Osteoblast (primary cell): ENCODE data around the gene PROK2. TPM values are rescaled to one million over a fixed set of nuclear protein-coding genes. Genes with fewer than 3 reads are reported as not detected.

Experiments used
- DNase-seq: peaks from one replicate; pipeline ENCODE4 v3.0.0; 2011; ENCODE audit warnings: low spot score, mixed read lengths; ENCODE audit not compliant: insufficient read length; ENCODE audit errors: missing footprints
- H2AFZ ChIP-seq: 2 replicates; pipeline ENCODE4 v1.6.0; 2011; ENCODE audit warnings: mild to moderate bottlenecking, low read length
- H3K27ac ChIP-seq: 2 replicates; pipeline ENCODE4 v1.5.1; 2011; ENCODE audit warnings: mild to moderate bottlenecking, low read depth, low read length, moderate library complexity
- H3K27me3 ChIP-seq: 2 replicates; pipeline ENCODE4 v1.6.0; 2012; ENCODE audit warnings: mild to moderate bottlenecking, control low read depth, inconsistent platforms, low read length, moderate library complexity; ENCODE audit not compliant: insufficient read depth
- H3K36me3 ChIP-seq: 2 replicates; pipeline ENCODE4 v1.5.1; 2011; ENCODE audit warnings: mild to moderate bottlenecking, low read length, control low read depth, moderate library complexity; ENCODE audit not compliant: insufficient read depth
- H3K4me1 ChIP-seq: 2 replicates; pipeline ENCODE4 v1.5.1; 2011; ENCODE audit warnings: mild to moderate bottlenecking, low read length, control low read depth, moderate library complexity; ENCODE audit not compliant: insufficient read depth
- H3K4me2 ChIP-seq: 2 replicates; pipeline ENCODE4 v1.6.0; 2011; ENCODE audit warnings: mild to moderate bottlenecking, low read length; ENCODE audit not compliant: insufficient read depth
- H3K4me3 ChIP-seq: fragments of 200-600 bp; sonication (generic); 3 replicates; pipeline ENCODE4 v1.5.1; 2012; ENCODE audit warnings: mild to moderate bottlenecking, low read length, inconsistent platforms; ENCODE audit not compliant: insufficient read depth
- H3K79me2 ChIP-seq: 2 replicates; pipeline ENCODE4 v1.6.0; 2012; ENCODE audit warnings: mild to moderate bottlenecking, low read length, control low read depth, inconsistent platforms; ENCODE audit not compliant: insufficient read depth
- H3K9me3 ChIP-seq: 2 replicates; pipeline ENCODE4 v1.5.1; 2011; ENCODE audit warnings: low read depth, low read length, control low read depth
- H4K20me1 ChIP-seq: 2 replicates; pipeline ENCODE4 v1.6.0; 2012; ENCODE audit warnings: mild to moderate bottlenecking, low read length, control low read depth; ENCODE audit not compliant: insufficient read depth
- total RNA-seq: library from RNA; depleted of rRNA; stranded (reverse); fragments of >200 nt; gene quantifications from 2 replicates; pipeline ENCODE4 v1.2.3, GENCODE V29; 2012
- TF ChIP-seq, protein P1 (sequence below): IDR thresholded peaks from 2 replicates; pipeline ENCODE4 v1.5.1; 2011; ENCODE audit warnings: mild to moderate bottlenecking, low read depth, low read length, moderate library complexity; ENCODE audit errors: extremely low read depth

The PROK2 gene
- total RNA-seq, 1 donor: not detected

DNA sequence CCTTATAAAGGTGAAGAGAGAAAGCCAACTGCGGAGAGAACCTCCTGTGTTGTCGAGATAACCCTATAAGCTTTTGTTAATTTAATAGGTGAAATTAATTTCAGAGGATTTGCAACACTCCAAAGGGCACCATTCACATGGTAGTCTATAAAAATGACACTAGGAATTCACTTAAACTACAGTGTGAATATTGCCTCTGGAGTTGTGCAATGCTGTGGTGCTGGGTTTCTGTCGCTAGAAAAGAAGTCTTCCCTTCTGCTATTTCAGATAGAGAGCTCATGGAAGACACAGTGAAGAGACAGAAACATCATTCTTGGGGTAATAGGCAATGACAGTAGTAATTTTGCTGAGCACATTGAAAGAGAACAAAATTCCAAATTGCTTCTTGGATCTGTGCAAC lies 28.8 kb upstream of the PROK2 start:
- Histone ChIP-seq H2AFZ (no peak overlapping the region), H4K20me1 (no peaks in the 10 kb centered on the region), H3K27me3 (peaks cover 44% of the 10 kb centered on the region), H3K27ac (no peak overlapping the region), H3K4me1 (no peaks in the 10 kb centered on the region), H3K4me2 (no peak overlapping the region), H3K9me3 (no peaks in the 10 kb centered on the region), H3K36me3 (no peaks in the 10 kb centered on the region), H3K79me2 (no peaks in the 10 kb centered on the region), H3K4me3 (no peak overlapping the region)
- no peak for DNase-seq
- TF ChIP-seq, protein P1, sequence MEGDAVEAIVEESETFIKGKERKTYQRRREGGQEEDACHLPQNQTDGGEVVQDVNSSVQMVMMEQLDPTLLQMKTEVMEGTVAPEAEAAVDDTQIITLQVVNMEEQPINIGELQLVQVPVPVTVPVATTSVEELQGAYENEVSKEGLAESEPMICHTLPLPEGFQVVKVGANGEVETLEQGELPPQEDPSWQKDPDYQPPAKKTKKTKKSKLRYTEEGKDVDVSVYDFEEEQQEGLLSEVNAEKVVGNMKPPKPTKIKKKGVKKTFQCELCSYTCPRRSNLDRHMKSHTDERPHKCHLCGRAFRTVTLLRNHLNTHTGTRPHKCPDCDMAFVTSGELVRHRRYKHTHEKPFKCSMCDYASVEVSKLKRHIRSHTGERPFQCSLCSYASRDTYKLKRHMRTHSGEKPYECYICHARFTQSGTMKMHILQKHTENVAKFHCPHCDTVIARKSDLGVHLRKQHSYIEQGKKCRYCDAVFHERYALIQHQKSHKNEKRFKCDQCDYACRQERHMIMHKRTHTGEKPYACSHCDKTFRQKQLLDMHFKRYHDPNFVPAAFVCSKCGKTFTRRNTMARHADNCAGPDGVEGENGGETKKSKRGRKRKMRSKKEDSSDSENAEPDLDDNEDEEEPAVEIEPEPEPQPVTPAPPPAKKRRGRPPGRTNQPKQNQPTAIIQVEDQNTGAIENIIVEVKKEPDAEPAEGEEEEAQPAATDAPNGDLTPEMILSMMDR: no peak

DNA sequence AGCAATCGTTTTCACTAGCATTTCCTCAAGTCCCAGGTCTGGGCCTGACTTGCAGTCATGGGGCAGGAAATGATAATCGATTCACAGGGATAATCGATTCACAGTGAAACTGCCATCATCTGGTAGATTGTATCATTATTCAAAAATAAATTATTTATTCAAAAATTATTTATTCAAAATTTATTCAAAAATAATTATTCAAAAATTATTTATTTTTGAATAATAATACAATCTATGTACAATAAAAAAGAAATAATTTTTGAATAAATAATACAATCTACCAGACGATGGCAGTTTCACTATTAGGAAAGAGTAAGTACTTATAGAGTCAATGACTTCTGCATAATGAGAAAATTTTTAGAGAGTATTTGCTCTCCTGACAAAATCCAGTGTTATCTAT lies 28.1 kb upstream of the PROK2 start:
- no peaks in the 10 kb centered on the region for H3K9me3 ChIP-seq
- no peak overlapping the region for H3K4me2 ChIP-seq
- TF ChIP-seq, protein P1: no peak
- H3K4me1 ChIP-seq: no peaks in the 10 kb centered on the region
- peaks cover 44% of the 10 kb centered on the region for H3K27me3 ChIP-seq
- H3K36me3 ChIP-seq: no peaks in the 10 kb centered on the region
- DNase-seq: no peak
- H2AFZ ChIP-seq: no peak overlapping the region
- H3K27ac ChIP-seq: no peak overlapping the region
- no peaks in the 10 kb centered on the region for H3K79me2 ChIP-seq
- no peak overlapping the region for H3K4me3 ChIP-seq
- no peaks in the 10 kb centered on the region for H4K20me1 ChIP-seq

DNA sequence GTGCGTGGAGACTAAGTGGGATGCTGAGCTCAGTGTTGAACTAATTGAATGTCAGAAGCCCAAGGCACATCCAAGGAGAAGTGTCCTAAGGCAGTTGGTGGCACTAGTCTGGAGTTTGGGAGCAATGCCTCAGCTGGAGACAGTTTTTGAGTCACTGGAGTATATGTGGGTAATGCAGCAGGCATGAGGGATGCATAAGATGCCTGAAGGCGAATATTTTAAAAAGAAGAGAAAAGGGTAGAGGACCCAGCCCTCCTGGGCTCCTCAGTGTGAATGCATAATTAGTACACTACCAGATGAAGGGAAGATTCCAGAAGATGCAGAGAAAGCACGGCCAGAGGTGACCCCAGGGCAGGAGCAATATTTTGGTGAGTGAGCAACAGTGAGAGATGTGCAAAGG lies 25.1 kb upstream of the PROK2 start:
- no peak for DNase-seq
- Histone ChIP-seq H3K79me2 (no peaks in the 10 kb centered on the region), H3K27me3 (peaks cover 37% of the 10 kb centered on the region), H3K9me3 (no peaks in the 10 kb centered on the region), H2AFZ (no peak overlapping the region), H3K36me3 (no peaks in the 10 kb centered on the region), H4K20me1 (no peaks in the 10 kb centered on the region), H3K4me1 (no peaks in the 10 kb centered on the region), H3K4me3 (no peak overlapping the region), H3K4me2 (no peak overlapping the region), H3K27ac (no peak overlapping the region)
- TF ChIP-seq, protein P1: no peak

DNA sequence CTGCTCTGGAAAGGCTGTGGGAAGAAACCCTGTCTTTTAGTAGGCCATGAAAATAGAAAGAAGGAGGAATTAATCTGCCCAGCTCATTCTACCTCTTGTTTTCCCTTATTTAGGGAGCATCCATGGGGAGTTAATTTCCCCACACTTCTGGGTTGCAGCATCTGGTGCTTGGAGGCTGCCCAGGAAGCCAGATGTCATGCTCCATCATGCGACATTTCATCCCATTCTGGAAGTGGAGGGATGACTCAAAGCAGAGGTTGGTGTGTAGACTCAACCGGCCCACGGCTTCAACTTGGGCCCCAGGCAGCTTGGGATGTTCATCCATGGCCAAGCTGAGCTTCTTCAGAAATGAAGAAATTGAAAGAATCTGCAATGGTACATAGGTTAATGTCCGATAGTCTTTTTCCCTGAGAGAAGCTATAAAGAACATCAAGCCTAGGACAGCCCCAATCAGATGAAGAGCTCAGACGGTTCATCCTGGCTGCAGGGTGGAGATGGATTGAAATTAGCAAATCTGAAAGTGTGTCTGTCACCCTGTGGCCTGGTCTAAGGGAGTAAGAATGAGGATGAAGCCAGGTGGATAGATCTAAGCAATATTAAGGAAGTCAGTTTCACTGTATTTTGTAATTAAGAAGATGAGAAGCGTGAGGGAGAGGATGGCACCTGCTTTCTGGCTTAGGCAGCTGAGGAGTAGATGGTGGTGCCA lies 24.5 kb upstream of the PROK2 start:
- H3K4me2 ChIP-seq: no peak overlapping the region
- H3K4me1 ChIP-seq: no peaks in the 10 kb centered on the region
- H3K4me3 ChIP-seq: no peak overlapping the region
- no peaks in the 10 kb centered on the region for H3K9me3 ChIP-seq
- H3K27me3 ChIP-seq: peaks cover 32% of the 10 kb centered on the region
- no peak for DNase-seq
- no peaks in the 10 kb centered on the region for H4K20me1 ChIP-seq
- H2AFZ ChIP-seq: no peak overlapping the region
- TF ChIP-seq, protein P1: no peak
- H3K27ac ChIP-seq: no peak overlapping the region
- H3K79me2 ChIP-seq: no peaks in the 10 kb centered on the region
- no peaks in the 10 kb centered on the region for H3K36me3 ChIP-seq
